Erythroblast (primary cell): ENCODE measurements around the gene CRTAC1.

ENCODE experiments used
- DNase-seq, 2 experiments: peaks; one replicate each; lab custom pipeline; 2025; lab: John Stamatoyannopoulos, UW
- GATA1 ChIP-seq: IDR thresholded peaks from 2 replicates; pipeline ENCODE4 v1.6.1; 2011; ENCODE audit warnings: low read depth, mild to moderate bottlenecking, control low read depth, low read length, moderate library complexity
- POLR2A ChIP-seq: IDR thresholded peaks from 2 replicates; pipeline ENCODE4 v1.6.1; 2011; ENCODE audit warnings: mild to moderate bottlenecking, low read length

CRTAC1 gene

GRCh38 chr10:98016772-98017475 lies 13.5 kb downstream of the CRTAC1 start:
- DNase-seq: no peak
- TF ChIP-seq POLR2A (no peak), GATA1 (no peak)

GRCh38 chr10:98013776-98014175 lies 16.6 kb downstream of the CRTAC1 start:
- no peak for DNase-seq
- TF ChIP-seq POLR2A: no peak
- no peak for TF ChIP-seq GATA1

GRCh38 chr10:98013122-98013521 lies 17.3 kb downstream of the CRTAC1 start:
- DNase-seq: no peak
- TF ChIP-seq GATA1 (no peak), POLR2A (no peak)

- no peak for TF ChIP-seq POLR2A
- TF ChIP-seq GATA1: no peak
- no peak for DNase-seq
Observed at GRCh38 chr10:98012644-98013043, 17.8 kb downstream of the CRTAC1 start.

GRCh38 chr10:98010939-98011685 lies 19.3 kb downstream of the CRTAC1 start:
- TF ChIP-seq POLR2A (no peak), GATA1 (no peak)
- no peak for DNase-seq

- TF ChIP-seq GATA1 (no peak), POLR2A (no peak)
Observed at GRCh38 chr10:98006266-98006665, 24.2 kb downstream of the CRTAC1 start.

GRCh38 chr10:98001736-98002135 lies 28.7 kb downstream of the CRTAC1 start:
- TF ChIP-seq POLR2A: no peak
- no peak for TF ChIP-seq GATA1
- no peak for DNase-seq

More at GRCh38 chr10:98006266-98006665, 24.2 kb downstream of the CRTAC1 start:
- DNase-seq: peak in 1 of 2 experiments; percentile 39

GRCh38 chr10:98000346-98000745 lies 30.1 kb downstream of the CRTAC1 start:
- DNase-seq: no peak
- TF ChIP-seq GATA1: no peak
- TF ChIP-seq POLR2A: no peak

- no peak for DNase-seq
- no peak for TF ChIP-seq GATA1
- no peak for TF ChIP-seq POLR2A
Observed at GRCh38 chr10:97999923-98000248, 30.5 kb downstream of the CRTAC1 start.

GRCh38 chr10:97999066-97999922 lies 31.1 kb downstream of the CRTAC1 start:
- no peak for DNase-seq
- TF ChIP-seq POLR2A: no peak
- TF ChIP-seq GATA1: no peak

GRCh38 chr10:97991871-97992270 lies 38.5 kb downstream of the CRTAC1 start:
- peak in 1 of 2 experiments; percentile 2 for DNase-seq
- TF ChIP-seq POLR2A: no peak
- TF ChIP-seq GATA1: no peak

GRCh38 chr10:97981816-97982215 lies 48.6 kb downstream of the CRTAC1 start:
- TF ChIP-seq POLR2A (no peak), GATA1 (no peak)
- DNase-seq: no peak

- no peak for TF ChIP-seq GATA1
- TF ChIP-seq POLR2A: no peak
- no peak for DNase-seq
Observed at GRCh38 chr10:97977673-97978072, 52.7 kb downstream of the CRTAC1 start.
